HL-60 (cell line): Measurements from ENCODE around the gene TSHZ2.

ENCODE experiments used
- DNase-seq, 2 experiments: peaks; one replicate each; pipeline ENCODE4 v3.0.0-alpha.2; 2010 to 2020; ENCODE audit warnings: low read depth in 1 of 2, low spot score in 1 of 2
- H3K27ac ChIP-seq: fragments of 250-450 bp; sonication (Bioruptor Pico); replicated peaks from 2 replicates; pipeline ENCODE4 v1.5.1; 2020; ENCODE audit warnings: mild to moderate bottlenecking, moderate library complexity
- H3K27me3 ChIP-seq: fragments of 250-450 bp; sonication (Bioruptor Pico); 2 replicates; pipeline ENCODE4 v1.5.1; 2021; ENCODE audit warnings: mild to moderate bottlenecking, moderate library complexity; ENCODE audit not compliant: insufficient read depth, poor library complexity, severe bottlenecking
- H3K4me3 ChIP-seq: replicated peaks from 2 replicates; pipeline ENCODE4 v1.5.1; 2011; ENCODE audit warnings: mild to moderate bottlenecking, control low read depth, low read length; ENCODE audit not compliant: insufficient read depth
- CTCF ChIP-seq: IDR thresholded peaks from one replicate; pipeline ENCODE4 v1.5.1; 2011; ENCODE audit warnings: low read length, control low read depth, inconsistent platforms; ENCODE audit not compliant: insufficient read depth
- GABPA ChIP-seq: IDR thresholded peaks from 2 replicates; pipeline ENCODE4 v1.6.1; 2012; ENCODE audit warnings: low read depth
- POLR2AphosphoS5 ChIP-seq: IDR thresholded peaks from 2 replicates; pipeline ENCODE4 v1.6.1; 2012; ENCODE audit warnings: low read depth
- REST ChIP-seq: IDR thresholded peaks from 2 replicates; pipeline ENCODE4 v1.6.1; 2012; ENCODE audit warnings: low read depth; ENCODE audit not compliant: insufficient replicate concordance
- SPI1 ChIP-seq: IDR thresholded peaks from 2 replicates; pipeline ENCODE4 v1.6.1; 2012; ENCODE audit warnings: low read depth, mild to moderate bottlenecking, borderline replicate concordance

TSHZ2 gene

GRCh38 chr20:53057579-53057978, 85.4 kb downstream of the TSHZ2 start:
- DNase-seq = no peak
- Histone ChIP-seq H3K27me3 (peaks cover 2% of the 10 kb centered on the region), H3K27ac (no peak overlapping the region), H3K4me3 (no peak overlapping the region)
- TF ChIP-seq SPI1 = no peak
- TF ChIP-seq GABPA = no peak
- TF ChIP-seq CTCF = no peak
- no peak for TF ChIP-seq REST

GRCh38 chr20:53059848-53060247, 87.7 kb downstream of the TSHZ2 start:
- no peak overlapping the region for H3K27ac ChIP-seq
- no peak overlapping the region for H3K4me3 ChIP-seq
- peaks cover 2% of the 10 kb centered on the region for H3K27me3 ChIP-seq
- TF ChIP-seq GABPA (no peak), SPI1 (no peak), REST (no peak), CTCF (no peak), POLR2AphosphoS5 (no peak)
- no peak for DNase-seq

GRCh38 chr20:53061192-53062108, 89.3 kb downstream of the TSHZ2 start:
- Histone ChIP-seq H3K4me3 (no peak overlapping the region), H3K27ac (no peak overlapping the region), H3K27me3 (peaks cover 2% of the 10 kb centered on the region)
- DNase-seq = no peak
- no peak for TF ChIP-seq POLR2AphosphoS5
- TF ChIP-seq REST = no peak
- no peak for TF ChIP-seq SPI1
- TF ChIP-seq CTCF = no peak
- TF ChIP-seq GABPA = no peak
